HG03025 (cell line): ENCODE data around the gene NRF1.

Experiments
- ATAC-seq: cut with Tn5 transposase; IDR thresholded peaks from one replicate; pipeline ENCODE4 v1.9.1; 2021; ENCODE audit warnings: mild to moderate bottlenecking, moderate library complexity; ENCODE audit not compliant: unreplicated experiment, low FRiP score

The NRF1 gene

GRCh38 chr7:129765352-129765751, 153.8 kb downstream of the NRF1 start:
- ATAC-seq = no peak

DNA sequence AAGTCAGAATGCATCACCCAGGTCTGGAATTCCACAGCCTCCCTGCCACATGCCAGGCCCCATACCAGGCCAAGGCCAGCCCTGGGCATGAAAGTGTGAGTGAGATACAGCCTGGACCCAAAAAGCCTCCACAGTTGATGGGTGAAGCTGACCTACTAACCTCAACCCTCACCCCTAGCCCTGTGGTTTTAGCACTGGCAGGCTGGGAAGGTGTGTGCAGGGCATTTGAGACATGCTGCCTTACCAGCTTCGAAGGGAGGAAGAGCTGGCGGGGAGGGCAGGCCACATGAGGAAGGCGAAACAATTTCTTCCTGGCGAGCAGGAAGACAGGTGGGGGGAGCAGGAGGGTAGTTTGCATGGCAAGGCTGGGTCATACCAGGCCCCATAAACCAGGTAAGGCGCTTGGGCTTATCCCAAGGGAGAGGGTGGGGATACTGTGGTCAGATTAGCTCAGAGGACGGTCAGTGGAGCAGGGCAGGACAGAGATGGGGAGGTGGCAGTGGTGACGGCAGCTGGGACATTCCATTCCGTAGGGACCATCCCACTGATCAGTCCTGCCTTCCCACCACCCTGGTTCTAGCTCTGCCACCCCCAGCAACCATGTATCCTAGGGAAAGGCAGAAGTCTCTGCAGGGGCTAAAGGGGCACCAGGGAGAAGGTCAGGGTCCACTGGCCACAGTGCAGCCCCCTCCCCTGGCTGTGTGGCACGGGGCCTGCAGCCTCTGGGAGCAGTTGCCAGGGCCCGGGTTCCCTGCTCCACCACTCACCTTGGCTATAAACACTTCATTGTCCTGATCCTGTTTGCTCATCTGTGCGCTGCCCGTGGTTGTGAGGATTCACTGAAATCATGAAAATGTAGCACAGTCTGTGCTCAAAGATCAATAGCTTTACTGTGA, 155.8 kb downstream of the NRF1 start:
- no peak for ATAC-seq

- ATAC-seq = no peak
Observed at GRCh38 chr7:129768614-129769399, 157.3 kb downstream of the NRF1 start.

- no peak for ATAC-seq
Observed at GRCh38 chr7:129769400-129769774, 157.9 kb downstream of the NRF1 start.

DNA sequence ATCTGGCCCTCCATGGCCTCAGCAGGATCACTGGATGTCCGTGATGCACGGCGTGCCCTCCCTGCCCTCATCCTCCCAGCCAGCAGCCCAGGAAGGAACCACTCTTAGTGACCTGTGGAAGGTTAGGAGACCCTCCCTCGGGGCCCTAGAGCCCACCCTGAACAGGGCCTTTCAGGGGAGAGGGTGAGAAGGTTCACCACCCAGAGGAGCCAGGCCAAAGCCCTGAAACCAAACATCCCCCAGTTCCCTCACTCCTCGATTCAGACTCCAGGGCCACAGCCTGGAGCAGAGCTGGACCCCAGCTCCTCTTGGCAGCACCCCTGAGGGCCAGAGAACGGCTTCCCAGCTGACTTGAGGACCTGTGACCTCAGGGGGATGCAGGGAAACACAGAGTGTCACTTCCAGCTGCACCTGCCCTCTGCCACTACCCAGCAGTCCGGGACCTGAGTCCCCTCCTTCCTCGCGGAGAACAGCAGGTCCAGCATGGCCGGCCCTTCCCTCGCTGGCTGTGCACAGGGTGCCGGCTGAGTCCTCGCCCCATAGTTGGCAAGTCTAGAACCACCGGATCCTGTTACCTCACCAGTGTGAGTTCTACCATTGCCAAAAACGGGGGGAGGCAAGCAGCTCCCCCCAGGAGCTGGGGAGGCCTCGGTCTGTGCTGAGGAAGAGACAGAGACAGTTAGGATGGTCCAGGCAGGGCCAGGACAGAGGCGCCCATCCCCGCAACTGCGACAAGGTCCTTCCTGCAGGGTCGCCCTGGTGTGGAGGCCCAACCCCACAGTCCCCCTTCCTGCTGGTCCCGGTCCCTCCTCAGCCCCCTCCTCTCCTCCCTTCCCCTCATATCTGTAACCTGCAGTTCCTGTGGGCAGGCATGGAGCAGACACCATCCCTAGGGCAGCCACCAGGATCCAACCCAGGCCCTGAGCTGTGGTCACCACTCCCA, 158.6 kb downstream of the NRF1 start:
- ATAC-seq = no peak

DNA sequence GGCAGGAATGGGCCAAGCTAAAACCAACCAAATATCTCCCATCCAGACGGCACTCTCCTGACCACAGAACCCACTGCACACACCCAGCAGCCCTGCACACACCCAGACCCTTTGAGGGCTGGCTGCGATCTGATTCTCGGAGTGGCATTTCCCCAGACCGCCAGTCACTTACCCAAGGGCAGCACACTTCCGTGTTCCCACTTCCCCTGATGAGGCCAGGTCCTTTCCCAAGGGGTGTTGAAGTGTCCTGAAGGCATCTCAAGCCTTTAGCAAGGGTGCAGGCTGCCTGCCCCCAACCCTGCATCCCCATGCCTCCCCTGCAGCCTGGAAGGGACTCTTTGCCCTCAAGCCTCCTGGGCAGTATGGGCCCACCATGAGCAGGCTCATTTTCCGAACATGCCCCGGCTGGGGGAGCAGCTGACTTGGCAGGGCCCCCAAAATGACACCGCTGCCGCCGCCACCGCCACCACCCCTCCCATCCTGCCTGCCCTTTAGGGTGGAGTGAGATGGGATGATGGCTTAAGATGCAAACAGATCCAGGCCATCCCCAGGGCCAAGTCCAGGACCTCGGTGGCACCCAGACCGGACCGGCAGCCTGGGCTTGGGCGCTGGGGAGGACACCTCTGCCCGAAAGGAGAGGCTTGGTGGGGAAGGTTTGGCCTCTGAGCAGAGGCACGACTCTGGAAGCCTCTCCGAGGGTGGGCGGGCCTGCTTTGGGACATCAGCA, 159.8 kb downstream of the NRF1 start:
- ATAC-seq = no peak

GRCh38 chr7:129771928-129772479, 160.5 kb downstream of the NRF1 start:
- ATAC-seq = no peak

- no peak for ATAC-seq
Observed at GRCh38 chr7:129772646-129773280, 161.2 kb downstream of the NRF1 start.

DNA sequence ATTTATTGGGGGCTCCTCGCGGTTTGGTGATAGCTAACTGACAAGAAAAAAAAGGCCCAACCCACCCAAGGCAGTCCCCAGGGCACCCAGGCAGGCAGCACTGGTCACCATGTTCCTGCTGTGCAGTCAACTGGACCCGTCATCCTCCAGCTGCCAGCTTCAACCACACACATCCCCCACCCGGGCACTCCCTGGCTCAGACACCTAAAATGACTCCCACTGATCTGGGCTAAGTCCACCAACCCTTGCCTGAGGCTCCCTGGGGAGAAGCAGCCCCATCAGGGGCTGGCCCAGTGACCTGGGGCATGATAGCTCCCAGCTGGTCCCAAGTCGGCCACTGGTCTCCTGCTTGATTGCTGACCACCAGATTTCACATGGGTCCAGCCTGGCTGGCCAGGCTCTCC, 161.8 kb downstream of the NRF1 start:
- ATAC-seq = no peak

GRCh38 chr7:129773871-129774270, 162.4 kb downstream of the NRF1 start:
- ATAC-seq = no peak

DNA sequence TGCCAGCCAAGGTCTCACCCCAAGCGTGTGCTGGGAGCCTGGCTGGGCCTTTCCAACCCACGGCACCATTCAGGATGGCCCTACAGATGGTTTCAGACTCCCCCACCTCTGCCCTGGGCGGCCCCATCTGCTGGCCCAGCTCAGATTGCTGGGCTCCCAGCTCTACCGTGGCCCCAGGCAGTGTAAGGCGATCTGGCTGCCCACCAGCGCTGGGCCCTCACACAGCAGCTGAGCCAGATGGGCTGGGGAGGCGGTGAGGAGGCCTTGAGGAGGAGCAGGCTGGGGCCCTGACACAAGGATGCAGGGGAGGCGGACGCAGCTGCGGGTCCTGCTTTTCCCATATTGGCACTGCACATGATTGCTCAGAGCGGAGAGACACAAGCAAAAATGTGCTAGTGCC, 162.8 kb downstream of the NRF1 start:
- no peak for ATAC-seq

GRCh38 chr7:129774871-129775694, 163.6 kb downstream of the NRF1 start:
- no peak for ATAC-seq

- ATAC-seq = no peak
Observed at GRCh38 chr7:129775695-129776361, 164.3 kb downstream of the NRF1 start.

- ATAC-seq = no peak
Observed at GRCh38 chr7:129776362-129776722, 164.8 kb downstream of the NRF1 start.

GRCh38 chr7:129777195-129777844, 165.8 kb downstream of the NRF1 start:
- ATAC-seq = no peak

DNA sequence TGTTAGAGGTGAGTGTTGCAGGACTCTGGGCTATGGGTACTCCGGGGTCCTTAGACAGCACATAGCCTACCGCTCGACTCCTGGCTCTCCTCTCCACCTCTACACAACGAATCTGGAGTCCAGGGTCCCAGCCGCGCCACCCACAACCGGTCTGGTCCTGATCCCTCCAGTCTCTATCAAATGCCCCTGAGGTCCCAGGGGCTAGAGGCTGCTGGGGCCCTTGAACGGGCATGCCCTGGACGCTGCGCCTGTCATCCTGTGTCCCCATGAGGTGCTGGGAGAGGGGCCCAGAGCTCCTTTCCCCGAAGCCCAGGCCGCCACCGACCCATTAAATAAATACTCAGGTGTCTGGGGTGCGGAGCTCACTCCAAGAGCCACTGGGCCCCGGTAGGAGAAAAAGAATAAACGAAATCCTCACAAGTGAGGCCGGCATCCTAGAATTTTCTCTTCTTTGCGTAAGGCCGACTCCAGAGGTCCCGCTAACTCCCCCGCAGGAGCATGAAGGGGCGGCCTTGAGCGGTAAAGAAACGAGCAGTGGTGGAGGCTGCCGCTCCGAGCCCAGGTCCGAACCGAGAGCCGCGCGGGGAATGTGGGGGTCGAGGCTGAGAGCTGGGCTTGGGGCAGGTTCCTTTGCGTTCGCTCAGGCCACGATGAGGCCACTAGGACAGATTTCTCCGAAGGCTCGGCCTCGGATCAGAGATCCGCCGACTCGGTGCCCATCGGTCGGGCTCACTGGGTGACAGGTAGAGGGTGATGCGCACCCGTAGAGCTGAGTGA, 166.7 kb downstream of the NRF1 start:
- ATAC-seq = no peak
